ENCODE results near the gene CENPE.

Gene CENPE

DNA sequence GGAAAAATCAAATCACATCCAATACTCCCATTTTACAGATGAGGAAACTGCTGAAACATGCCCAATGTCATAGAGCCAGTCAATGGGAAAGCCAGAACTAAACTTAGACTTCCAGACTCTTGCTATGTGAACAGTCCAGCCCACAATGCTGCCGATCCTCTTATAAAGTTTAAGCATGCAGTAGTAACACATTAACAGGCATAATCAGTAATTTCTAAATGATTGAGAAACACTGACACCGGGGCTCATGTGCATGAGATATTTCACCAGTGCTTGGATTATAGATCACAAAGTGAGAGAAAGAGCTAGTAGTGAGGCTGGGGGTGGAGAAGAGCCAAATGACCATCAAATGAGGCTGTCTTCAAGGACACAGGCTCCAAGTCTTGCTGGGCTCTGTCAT is 101.0 kb downstream of the CENPE start:
- Histone ChIP-seq H3K27ac (no peak overlapping the region), H3K27me3 (no peaks in the 10 kb centered on the region), H3K4me3 (ENCODE audit: low read depth in 1 of 2, low read length in 1 of 2) (no peak overlapping the region), H3K9me3 (no peaks in the 10 kb centered on the region), H3K36me3 (no peaks in the 10 kb centered on the region), H3K4me1 (ENCODE audit: control insufficient read depth in 1 of 2, insufficient read depth in 1 of 2, low read depth in 1 of 2, low read length in 1 of 2) (peaks cover 17 to 20% of the 10 kb centered on the region in 2 experiments)
- TF ChIP-seq, protein P1, sequence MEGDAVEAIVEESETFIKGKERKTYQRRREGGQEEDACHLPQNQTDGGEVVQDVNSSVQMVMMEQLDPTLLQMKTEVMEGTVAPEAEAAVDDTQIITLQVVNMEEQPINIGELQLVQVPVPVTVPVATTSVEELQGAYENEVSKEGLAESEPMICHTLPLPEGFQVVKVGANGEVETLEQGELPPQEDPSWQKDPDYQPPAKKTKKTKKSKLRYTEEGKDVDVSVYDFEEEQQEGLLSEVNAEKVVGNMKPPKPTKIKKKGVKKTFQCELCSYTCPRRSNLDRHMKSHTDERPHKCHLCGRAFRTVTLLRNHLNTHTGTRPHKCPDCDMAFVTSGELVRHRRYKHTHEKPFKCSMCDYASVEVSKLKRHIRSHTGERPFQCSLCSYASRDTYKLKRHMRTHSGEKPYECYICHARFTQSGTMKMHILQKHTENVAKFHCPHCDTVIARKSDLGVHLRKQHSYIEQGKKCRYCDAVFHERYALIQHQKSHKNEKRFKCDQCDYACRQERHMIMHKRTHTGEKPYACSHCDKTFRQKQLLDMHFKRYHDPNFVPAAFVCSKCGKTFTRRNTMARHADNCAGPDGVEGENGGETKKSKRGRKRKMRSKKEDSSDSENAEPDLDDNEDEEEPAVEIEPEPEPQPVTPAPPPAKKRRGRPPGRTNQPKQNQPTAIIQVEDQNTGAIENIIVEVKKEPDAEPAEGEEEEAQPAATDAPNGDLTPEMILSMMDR (IDR thresholded peaks at IDR 0.05): no peak

DNA sequence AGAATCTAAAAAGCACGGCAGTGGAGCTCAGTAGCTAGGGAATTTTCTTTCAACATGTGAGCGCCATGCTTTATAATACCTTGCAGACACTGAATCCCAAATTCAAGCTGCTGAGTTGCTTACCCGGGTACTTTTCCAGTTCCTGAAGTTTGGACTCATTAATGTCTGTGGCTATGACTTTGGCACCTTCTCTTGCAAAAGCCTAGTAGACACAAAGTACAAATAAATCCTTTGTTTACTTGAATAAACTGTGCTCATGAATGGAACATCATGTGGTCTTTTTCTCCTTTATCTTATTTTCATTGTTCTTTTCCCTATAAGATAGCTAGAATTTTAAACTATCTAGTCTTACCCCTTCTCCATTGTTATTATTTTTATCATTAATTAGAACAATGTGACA is 103.1 kb downstream of the CENPE start:
- no peak overlapping the region for H3K4me3 ChIP-seq (ENCODE audit: low read depth in 1 of 2, low read length in 1 of 2)
- peaks cover 17 to 20% of the 10 kb centered on the region in 2 experiments for H3K4me1 ChIP-seq (ENCODE audit: control insufficient read depth in 1 of 2, insufficient read depth in 1 of 2, low read depth in 1 of 2, low read length in 1 of 2)
- no peaks in the 10 kb centered on the region for H3K27me3 ChIP-seq
- TF ChIP-seq, protein P1 (IDR thresholded peaks at IDR 0.05): no peak
- H3K27ac ChIP-seq: no peak overlapping the region
- no peaks in the 10 kb centered on the region for H3K9me3 ChIP-seq
- no peaks in the 10 kb centered on the region for H3K36me3 ChIP-seq

DNA sequence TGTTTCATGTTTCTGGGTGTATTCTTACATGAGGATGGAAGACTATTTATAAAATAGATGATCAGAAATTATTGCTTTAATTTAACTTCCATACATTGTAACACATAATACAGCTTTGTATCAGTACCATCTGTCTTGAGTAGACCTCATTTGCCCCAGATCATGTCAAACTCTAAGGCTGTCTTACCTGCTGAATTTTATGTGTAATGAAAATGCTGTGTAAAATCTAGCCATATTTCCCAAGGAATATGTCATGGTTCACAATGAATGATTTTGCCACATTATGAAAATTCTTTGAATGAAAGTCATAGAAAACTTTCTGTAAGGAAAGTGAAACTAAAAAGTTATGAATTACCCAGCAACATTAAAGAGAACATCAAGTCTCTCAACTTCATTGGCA is 105.9 kb downstream of the CENPE start:
- TF ChIP-seq, protein P1 (IDR thresholded peaks at IDR 0.05): no peak
- Histone ChIP-seq H3K4me3 (ENCODE audit: low read depth in 1 of 2, low read length in 1 of 2) (no peak overlapping the region), H3K27me3 (no peaks in the 10 kb centered on the region), H3K36me3 (no peaks in the 10 kb centered on the region), H3K9me3 (no peaks in the 10 kb centered on the region), H3K4me1 (ENCODE audit: control insufficient read depth in 1 of 2, insufficient read depth in 1 of 2, low read depth in 1 of 2, low read length in 1 of 2) (peaks cover 6 to 8% of the 10 kb centered on the region in 2 experiments), H3K27ac (no peak overlapping the region)

DNA sequence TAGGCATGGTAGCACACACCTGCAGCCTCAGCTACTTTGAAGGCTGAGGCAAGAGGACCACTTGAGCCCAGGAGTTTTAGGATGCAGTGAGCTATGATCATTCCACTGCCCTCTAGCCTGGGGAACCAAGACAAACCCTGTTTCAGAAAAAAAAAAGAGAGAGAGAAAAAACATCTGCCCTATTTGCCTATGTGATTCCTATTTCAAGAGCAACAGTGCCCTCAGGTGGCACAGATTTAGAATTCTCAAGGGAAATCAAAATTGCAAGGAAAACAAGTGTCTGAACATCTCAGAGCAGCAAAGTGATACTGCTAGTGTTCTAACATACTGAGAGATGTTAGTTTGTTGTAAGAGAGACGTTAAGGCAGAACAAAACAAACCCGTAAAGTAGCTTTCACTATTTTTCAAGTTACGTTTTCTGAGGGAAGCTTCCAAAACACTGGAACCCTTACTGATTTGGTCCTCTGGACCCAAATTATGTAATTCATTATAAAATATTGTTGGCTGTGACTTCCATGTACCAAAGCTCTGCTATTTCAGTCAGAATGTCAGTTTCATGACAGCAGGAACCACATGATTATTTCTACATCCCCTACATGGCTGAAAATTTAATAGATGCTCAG is 106.4 kb downstream of the CENPE start:
- TF ChIP-seq, protein P1 (IDR thresholded peaks at IDR 0.05): no peak
- Histone ChIP-seq H3K36me3 (no peaks in the 10 kb centered on the region), H3K27ac (no peak overlapping the region), H3K4me3 (ENCODE audit: low read depth in 1 of 2, low read length in 1 of 2) (no peak overlapping the region), H3K27me3 (no peaks in the 10 kb centered on the region), H3K9me3 (no peaks in the 10 kb centered on the region), H3K4me1 (ENCODE audit: control insufficient read depth in 1 of 2, insufficient read depth in 1 of 2, low read depth in 1 of 2, low read length in 1 of 2) (peaks cover 6 to 8% of the 10 kb centered on the region in 2 experiments)

DNA sequence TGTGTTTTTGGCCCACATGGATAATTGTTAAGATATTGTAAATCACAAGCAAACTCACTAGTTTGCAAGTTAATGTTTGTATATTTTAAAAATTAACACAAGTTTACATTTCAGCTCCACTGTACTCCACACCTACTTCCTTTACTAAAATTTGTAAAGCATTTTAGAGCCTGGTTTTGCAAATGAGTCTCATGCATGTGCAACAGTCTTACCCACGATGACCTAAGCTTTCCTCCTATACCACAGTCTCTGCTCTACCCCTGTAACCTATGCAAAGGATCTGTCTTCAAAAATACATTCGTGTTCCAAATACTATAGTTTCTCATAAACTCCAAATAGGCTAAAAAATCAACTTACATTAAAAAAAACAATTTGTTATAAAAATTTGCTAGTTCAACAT is 108.7 kb downstream of the CENPE start:
- H3K4me3 ChIP-seq (ENCODE audit: low read depth in 1 of 2, low read length in 1 of 2): no peak overlapping the region
- H3K36me3 ChIP-seq: no peaks in the 10 kb centered on the region
- TF ChIP-seq, protein P1 (IDR thresholded peaks at IDR 0.05): no peak
- H3K27me3 ChIP-seq: no peaks in the 10 kb centered on the region
- no peaks in the 10 kb centered on the region for H3K9me3 ChIP-seq
- H3K27ac ChIP-seq: no peak overlapping the region
- H3K4me1 ChIP-seq (ENCODE audit: control insufficient read depth in 1 of 2, insufficient read depth in 1 of 2, low read depth in 1 of 2, low read length in 1 of 2): peaks cover 6 to 8% of the 10 kb centered on the region in 2 experiments

Measured in neutrophil (primary cell).